Ovary (tissue), 3 donors: ENCODE data around the gene ACSF3.

ENCODE experiments used
- CTCF ChIP-seq, 3 donors: fragments of 450-650 bp in 2 of 3; fragments of 200-600 bp in 1 of 3; IDR thresholded peaks; one replicate each; pipeline versions ENCODE4 v1.5.1 to v1.8.0; 2016 to 2022; ENCODE audit warnings: antibody characterized with exemption in 3 of 3, mild to moderate bottlenecking in 1 of 3
- EP300 ChIP-seq: sonication (generic); formaldehyde crosslinking; IDR thresholded peaks from one replicate; pipeline ENCODE4 v1.6.1; 2017; ENCODE audit warnings: antibody characterized with exemption
- donor health status: DM: no; HTN: no; CAD: no.

GRCh38 chr16:89120281-89120680 is 26.6 kb downstream of the ACSF3 start:
- TF ChIP-seq CTCF (IDR thresholded peaks at IDR 0.05) = no peak
- no peak for TF ChIP-seq EP300
